H1 (cell line): ENCODE results near the gene PLCL2. TPM values are rescaled to one million over a fixed set of nuclear protein-coding genes. Genes with fewer than 3 reads are reported as not detected.

Source experiments
- CTCF ChIA-PET: fragments of 300-600 bp; sonication (Branson Sonifier 250); formaldehyde crosslinking; loops from one replicate; lab custom pipeline; 2021; ENCODE audit not compliant: partially characterized antibody; lab: Charles Lee
- POLR2A ChIA-PET: fragments of 300-600 bp; sonication (Branson Sonifier 250); formaldehyde crosslinking; loops from one replicate; lab custom pipeline; 2021; ENCODE audit warnings: inconsistent platforms; ENCODE audit not compliant: partially characterized antibody; lab: Charles Lee
- DNase-seq, 2 experiments: peaks; one replicate each; pipeline versions ENCODE4 v3.0.0 to v3.0.0-alpha.2; 2010 to 2022; ENCODE audit warnings: low spot score in 2 of 2, low read depth in 1 of 2, mixed read lengths in 1 of 2
- FAIRE-seq: peaks from 2 replicates; lab custom pipeline; 2011; peaks lifted over from hg19 to GRCh38; lab: Jason Lieb, UNC
- H2AFZ ChIP-seq: 2 replicates; pipeline ENCODE4 v1.8.1; 2012; ENCODE audit warnings: low read length, inconsistent platforms
- H2AK5ac ChIP-seq: 2 replicates; pipeline ENCODE4 v1.6.1; 2013; ENCODE audit warnings: low read depth, low read length
- H2BK120ac ChIP-seq: replicated peaks from 2 replicates; pipeline ENCODE3; 2013; ENCODE audit warnings: low read depth, low read length, inconsistent platforms
- H2BK12ac ChIP-seq: 2 replicates; pipeline ENCODE4 v1.6.1; 2013; ENCODE audit warnings: low read depth, low read length
- H2BK15ac ChIP-seq: 2 replicates; pipeline ENCODE4 v1.6.1; 2013; ENCODE audit warnings: low read length
- H2BK20ac ChIP-seq: 2 replicates; pipeline ENCODE4 v1.6.1; 2013; ENCODE audit warnings: low read length
- H2BK5ac ChIP-seq: 2 replicates; pipeline ENCODE4 v1.6.1; 2013; ENCODE audit warnings: low read depth, low read length
- H3K14ac ChIP-seq: 2 replicates; pipeline ENCODE4 v1.6.1; 2013; ENCODE audit warnings: inconsistent platforms; ENCODE audit not compliant: insufficient read length
- H3K18ac ChIP-seq: 2 replicates; pipeline ENCODE4 v1.6.1; 2013; ENCODE audit warnings: low read length; ENCODE audit errors: extremely low read depth
- H3K23ac ChIP-seq: 2 replicates; pipeline ENCODE4 v1.6.1; 2013; ENCODE audit warnings: inconsistent platforms; ENCODE audit not compliant: insufficient read length
- H3K23me2 ChIP-seq: 2 replicates; pipeline ENCODE4 v1.6.1; 2013; ENCODE audit warnings: low read depth, low read length
- H3K27ac ChIP-seq: 2 replicates; pipeline ENCODE4 v1.6.1; 2011; ENCODE audit warnings: low read depth, low read length, inconsistent platforms
- H3K27me3 ChIP-seq, 4 experiments: replicated peaks in 1 of 4; 1 replicate in 1 of 4; 2 replicates in 3 of 4; pipeline versions ENCODE4 v1.6.1 to v1.8.1; 2011 to 2013; ENCODE audit warnings: low read length in 3 of 4, mild to moderate bottlenecking in 3 of 4, inconsistent platforms in 2 of 4, mixed read lengths in 2 of 4, moderate library complexity in 1 of 4; ENCODE audit not compliant: control insufficient read depth in 3 of 4, insufficient read depth in 3 of 4; ENCODE audit errors: extremely low read depth in 1 of 4
- H3K36me3 ChIP-seq, 4 experiments: 2 replicates each; pipeline versions ENCODE4 v1.6.1 to v1.8.1; 2011 to 2013; ENCODE audit warnings: mild to moderate bottlenecking in 4 of 4, low read length in 3 of 4, moderate library complexity in 2 of 4, control low read depth in 1 of 4, inconsistent platforms in 1 of 4; ENCODE audit not compliant: insufficient read depth in 4 of 4, control insufficient read depth in 2 of 4
- H3K4ac ChIP-seq: replicated peaks from 2 replicates; pipeline ENCODE3; 2013; ENCODE audit warnings: low read length, low read depth, mixed read lengths, inconsistent platforms; ENCODE audit not compliant: insufficient read length
- H3K4me1 ChIP-seq, 4 experiments: replicated peaks in 1 of 4; 1 replicate in 1 of 4; 2 replicates in 3 of 4; pipeline versions ENCODE4 v1.6.1 to v1.8.1; 2011 to 2013; ENCODE audit warnings: low read length in 3 of 4, inconsistent platforms in 2 of 4, mixed read lengths in 1 of 4; ENCODE audit not compliant: insufficient read depth in 4 of 4, control insufficient read depth in 3 of 4
- H3K4me2 ChIP-seq, 2 experiments: 2 replicates each; pipeline versions ENCODE4 v1.6.1 to v1.8.1; 2011 to 2013; ENCODE audit warnings: low read depth in 2 of 2, low read length in 2 of 2, control low read depth in 1 of 2, inconsistent platforms in 1 of 2, mild to moderate bottlenecking in 1 of 2; ENCODE audit not compliant: insufficient read depth in 1 of 2
- H3K4me3 ChIP-seq, 4 experiments: fragments of 200-600, 300-600 bp in 1 of 4; sonication (generic), shearing (Covaris generic), sonication (Bioruptor Twin) in 1 of 4; 2 replicates each; pipeline versions ENCODE4 v1.5.1 to v1.8.1; 2011 to 2016; ENCODE audit warnings: low read length in 4 of 4, low read depth in 3 of 4, control low read depth in 2 of 4, inconsistent platforms in 2 of 4, mild to moderate bottlenecking in 2 of 4, mixed read lengths in 1 of 4, moderate library complexity in 1 of 4; ENCODE audit not compliant: insufficient read depth in 2 of 4; ENCODE audit errors: extremely low read depth in 1 of 4
- H3K56ac ChIP-seq: replicated peaks from 2 replicates; pipeline ENCODE3; 2013; ENCODE audit warnings: low read depth, mild to moderate bottlenecking, mixed read lengths, low read length, inconsistent platforms; ENCODE audit not compliant: insufficient read length
- H3K79me1 ChIP-seq: 2 replicates; pipeline ENCODE4 v1.6.1; 2013; ENCODE audit warnings: low read depth, low read length, control low read depth
- H3K79me2 ChIP-seq, 2 experiments: 2 replicates each; pipeline versions ENCODE4 v1.6.1 to v1.8.1; 2012 to 2013; ENCODE audit warnings: low read length in 2 of 2, mild to moderate bottlenecking in 2 of 2, inconsistent platforms in 1 of 2; ENCODE audit not compliant: insufficient read depth in 2 of 2, control insufficient read depth in 1 of 2
- H3K9ac ChIP-seq, 4 experiments: replicated peaks in 1 of 4; 1 replicate in 1 of 4; 2 replicates in 3 of 4; pipeline versions ENCODE4 v1.6.1 to v1.8.1; 2011 to 2013; ENCODE audit warnings: low read depth in 3 of 4, low read length in 3 of 4, control low read depth in 2 of 4, mild to moderate bottlenecking in 2 of 4, moderate library complexity in 2 of 4, inconsistent platforms in 1 of 4; ENCODE audit errors: extremely low read depth in 1 of 4
- H3K9me3 ChIP-seq, 2 experiments: 2 replicates each; pipeline versions ENCODE4 v1.6.1 to v1.8.1; 2012 to 2013; ENCODE audit warnings: mild to moderate bottlenecking in 2 of 2, moderate library complexity in 2 of 2, control low read depth in 1 of 2, inconsistent platforms in 1 of 2, low read depth in 1 of 2, low read length in 1 of 2, mixed read lengths in 1 of 2; ENCODE audit not compliant: insufficient read depth in 2 of 2
- H4K20me1 ChIP-seq, 2 experiments: replicated peaks in 1 of 2; 2 replicates each; pipeline versions ENCODE3 to v1.8.1; 2011 to 2013; ENCODE audit warnings: inconsistent platforms in 2 of 2, low read length in 2 of 2, mild to moderate bottlenecking in 1 of 2; ENCODE audit not compliant: insufficient read depth in 2 of 2, control insufficient read depth in 1 of 2
- H4K5ac ChIP-seq: 2 replicates; pipeline ENCODE4 v1.6.1; 2013; ENCODE audit warnings: low read length, low read depth, mixed read lengths, inconsistent platforms; ENCODE audit not compliant: insufficient read length
- H4K8ac ChIP-seq: 2 replicates; pipeline ENCODE4 v1.8.0; 2013; ENCODE audit warnings: mild to moderate bottlenecking, moderate library complexity, low read length, inconsistent platforms; ENCODE audit not compliant: insufficient read depth; ENCODE audit errors: extremely low read depth
- H4K91ac ChIP-seq: replicated peaks from 2 replicates; pipeline ENCODE3; 2013; ENCODE audit warnings: low read length, mixed read lengths, inconsistent platforms; ENCODE audit not compliant: insufficient read length
- ATF2 ChIP-seq: IDR thresholded peaks from 2 replicates; pipeline ENCODE4 v1.6.1; 2012; ENCODE audit warnings: low read length, inconsistent platforms
- ATF3 ChIP-seq: IDR thresholded peaks from 2 replicates; pipeline ENCODE4 v1.6.1; 2011; ENCODE audit warnings: low read depth, mild to moderate bottlenecking, low read length; ENCODE audit not compliant: insufficient read depth
- CBX5 ChIP-seq: fragments of 300-800, 300-1000 bp; sonication (generic); IDR thresholded peaks from 2 replicates; pipeline ENCODE4 v1.7.1; 2016; ENCODE audit warnings: antibody characterized with exemption, low read length, low read depth
- CEBPB ChIP-seq: IDR thresholded peaks from 2 replicates; pipeline ENCODE4 v1.6.1; 2012; ENCODE audit warnings: low read depth, low read length
- GABPA ChIP-seq: IDR thresholded peaks from 2 replicates; pipeline ENCODE4 v1.6.1; 2011; ENCODE audit warnings: mild to moderate bottlenecking, low read length, moderate library complexity, borderline replicate concordance; ENCODE audit not compliant: insufficient read depth
- JUN ChIP-seq: IDR thresholded peaks from 2 replicates; pipeline ENCODE4 v1.6.1; 2011; ENCODE audit warnings: low read depth, mild to moderate bottlenecking, improper control_type of control experiment, low read length
- KDM4A ChIP-seq: IDR thresholded peaks from one replicate; pipeline ENCODE4 v1.7.1; 2012; ENCODE audit warnings: low read depth, mild to moderate bottlenecking, moderate library complexity, low read length, inconsistent platforms; ENCODE audit not compliant: severe bottlenecking
- PHF8 ChIP-seq: fragments of 200-600 bp; sonication (generic); conservative IDR thresholded peaks from 2 replicates; pipeline ENCODE4 v1.7.1; 2012; ENCODE audit warnings: low read depth, mild to moderate bottlenecking, inconsistent platforms, low read length, moderate library complexity
- TBP ChIP-seq: IDR thresholded peaks from 2 replicates; pipeline ENCODE4 v1.6.1; 2011; ENCODE audit warnings: low read depth, low read length, improper control_type of control experiment
- TEAD4 ChIP-seq: IDR thresholded peaks from 2 replicates; pipeline ENCODE4 v1.6.1; 2012; ENCODE audit warnings: low read depth, low read length, inconsistent platforms, mixed read lengths
- ZNF274 ChIP-seq: IDR thresholded peaks from 2 replicates; pipeline ENCODE4 v1.7.0; 2012; ENCODE audit warnings: low read length, borderline replicate concordance; ENCODE audit errors: extremely low read depth
- WGBS, 2 experiments: shearing (Covaris generic) in 1 of 2; methylation state at CpG; one replicate each; pipeline versions ENCODE4 v1.1.6 to v1.1.7; 2013 to 2015; ENCODE audit warnings: low lambda C conversion rate in 2 of 2, mixed read lengths in 2 of 2, inconsistent platforms in 1 of 2, low coverage in 1 of 2, missing lambda C conversion rate in 1 of 2; ENCODE audit not compliant: insufficient replicate concordance in 2 of 2, insufficient coverage in 1 of 2, insufficient read length in 1 of 2; ENCODE audit errors: extremely low coverage in 1 of 2, missing lambda C conversion rate in 1 of 2; 5-methylcytosine and 5-hydroxymethylcytosine counted together
- polyA plus RNA-seq, 7 experiments: library from polyadenylated mRNA; depleted of rRNA in 3 of 7; stranded (reverse) in 5 of 7; unstranded in 2 of 7; fragments of >200 nt in 5 of 7; fragments of 200-250 nt in 2 of 7; gene quantifications; 1 replicate in 5 of 7; 2 replicates in 1 of 7; 4 replicates in 1 of 7; pipeline versions ENCODE4 v1.2.1 to v1.2.3, GENCODE V29; 2011 to 2013; ENCODE audit warnings: missing spikeins in 2 of 7, mixed read lengths in 2 of 7
- total RNA-seq: library from RNA; stranded (reverse); fragmentation: NEBNext Ultra II Directional; extraction: Animal tissue kit (Norgen Biotek cat#: 25700); gene quantifications from 2 replicates; pipeline ENCODE4 v1.2.1, GENCODE V29; 2021

Gene PLCL2
- total and polyA plus RNA-seq, 2 of the 8 experiments (the other 6 are each of a cell fraction or from before 2014, with no cell fraction given) = 3.5 to 6.8 TPM

- H2BK5ac ChIP-seq = no peak overlapping the region
- H3K27me3 ChIP-seq = no peaks in the 10 kb centered on the region
- H2BK120ac ChIP-seq = no peak overlapping the region
- no peak for DNase-seq
- no peaks in the 10 kb centered on the region for H3K79me1 ChIP-seq
- no peak overlapping the region for H3K4ac ChIP-seq
- H3K79me2 ChIP-seq = no peaks in the 10 kb centered on the region
- H3K56ac ChIP-seq = no peak overlapping the region
- no peak overlapping the region for H2BK12ac ChIP-seq
- no peak overlapping the region for H2AFZ ChIP-seq
- POLR2A ChIA-PET = no interaction called here
- 92% methylated on average over 2 of the region's 2 CpGs; no CpG with 5 or more reads in 1 of the 2 experiments for WGBS, 2 experiments
- H2BK15ac ChIP-seq = no peak overlapping the region
- no peak for FAIRE-seq
- no peak overlapping the region for H3K14ac ChIP-seq
- no peak overlapping the region for H3K27ac ChIP-seq
- peaks cover 0 to 11% (median 5%) of the 10 kb centered on the region in 4 experiments; a peak in 3 of 7 replicates for H3K4me1 ChIP-seq
- no peak overlapping the region for H3K23ac ChIP-seq
- no peak overlapping the region for H3K9ac ChIP-seq
- CTCF ChIA-PET = interaction anchor here (0.6 to 1.7 kb wide), 5 partner anchors 13 to 244 kb away, joined by 3 to 5 read pairs (median 4); no protein-coding TSS in a partner anchor
- H3K23me2 ChIP-seq = no peaks in the 10 kb centered on the region
- no peak overlapping the region for H4K91ac ChIP-seq
- no peak overlapping the region for H4K5ac ChIP-seq
- no peaks in the 10 kb centered on the region for H4K20me1 ChIP-seq
- no peaks in the 10 kb centered on the region for H3K9me3 ChIP-seq
- no peaks in the 10 kb centered on the region for H3K36me3 ChIP-seq
- H3K4me3 ChIP-seq = no peak overlapping the region
- H4K8ac ChIP-seq = no peak overlapping the region
- H2AK5ac ChIP-seq = no peak overlapping the region
- H3K18ac ChIP-seq = no peak overlapping the region
- no peak overlapping the region for H3K4me2 ChIP-seq
- no peak overlapping the region for H2BK20ac ChIP-seq
- TF ChIP-seq CBX5 = no peak
- no peak for TF ChIP-seq PHF8
- no peak for TF ChIP-seq TEAD4
- TF ChIP-seq TBP = no peak
- TF ChIP-seq CEBPB = no peak
- no peak for TF ChIP-seq KDM4A
- TF ChIP-seq ATF3 = no peak
- TF ChIP-seq ZNF274 = no peak
- TF ChIP-seq JUN = no peak
- no peak for TF ChIP-seq GABPA
- TF ChIP-seq ATF2 = no peak
These were observed 40.5 kb upstream of the PLCL2 start for GRCh38 chr3:16844222-16844621.
